ENCODE data around the gene RAN.

Gene RAN

DNA sequence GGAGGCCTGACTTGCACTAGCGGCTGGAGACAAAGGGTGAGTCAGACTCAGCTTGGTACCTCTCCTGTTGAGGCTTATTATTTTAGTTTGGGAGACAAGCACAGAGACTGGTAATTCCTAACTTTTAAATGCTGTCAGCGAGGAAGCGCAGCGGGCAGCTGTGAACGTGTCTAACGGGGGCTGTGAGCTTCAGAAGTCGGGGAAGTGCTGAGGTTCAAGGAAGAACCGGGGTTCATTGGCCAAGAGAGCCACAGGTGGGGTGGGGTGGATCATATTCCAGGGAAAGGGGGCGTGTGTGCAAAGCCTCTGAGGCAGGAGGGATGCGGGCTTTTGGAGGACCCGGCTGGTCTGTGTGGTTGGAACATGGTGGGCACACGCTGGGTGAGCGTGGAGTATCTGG, 45.7 kb downstream of the RAN start:
- H3K4me3 ChIP-seq (replicated peaks in 1 of 2; ENCODE audit: low read depth in 2 of 2, low read length in 2 of 2) = no peak overlapping the region
- DNase-seq (ENCODE audit: low read depth in 2 of 2) = no peak
- no peak for TF ChIP-seq CTCF (IDR thresholded peaks at IDR 0.05; ENCODE audit: low read depth, low read length)

- TF ChIP-seq CTCF (IDR thresholded peaks at IDR 0.05; ENCODE audit: low read depth, low read length) = no peak
- H3K4me3 ChIP-seq (replicated peaks in 1 of 2; ENCODE audit: low read depth in 2 of 2, low read length in 2 of 2) = no peak overlapping the region
- peak in 1 of 2 donors; percentile 9 for DNase-seq (ENCODE audit: low read depth in 2 of 2)
Measured at GRCh38 chr12:130919086-130919485, 47.2 kb downstream of the RAN start.

DNA sequence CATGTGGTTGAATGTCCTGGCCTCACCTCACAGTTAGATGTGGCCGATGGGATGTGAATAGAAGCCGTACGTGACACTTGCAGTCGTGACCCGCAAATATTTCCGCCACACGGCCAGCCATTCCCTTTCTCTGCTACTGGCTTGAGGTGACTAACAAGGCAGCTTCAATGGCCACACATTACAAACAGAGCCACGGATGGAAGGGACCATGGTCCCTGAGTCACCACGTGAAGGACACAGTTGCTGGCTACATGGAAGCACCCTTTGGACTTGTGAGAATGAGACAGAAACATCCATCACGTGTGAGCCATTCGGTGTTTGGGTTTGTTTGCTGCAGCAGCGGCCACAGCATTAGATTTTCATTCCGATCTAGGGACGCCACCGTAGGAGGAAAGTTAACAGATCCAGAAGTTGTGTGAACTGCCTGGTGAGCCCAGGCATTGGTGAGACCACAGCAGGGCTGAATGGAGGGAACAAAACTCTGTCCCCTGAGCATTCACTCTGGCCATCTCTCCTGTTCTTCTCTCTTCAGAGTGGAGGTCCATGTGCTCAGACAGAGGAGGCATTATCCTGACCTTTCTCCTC, 48.3 kb downstream of the RAN start:
- H3K4me3 ChIP-seq (replicated peaks in 1 of 2; ENCODE audit: low read depth in 2 of 2, low read length in 2 of 2) = no peak overlapping the region
- no peak for DNase-seq (ENCODE audit: low read depth in 2 of 2)
- no peak for TF ChIP-seq CTCF (IDR thresholded peaks at IDR 0.05; ENCODE audit: low read depth, low read length)

DNA sequence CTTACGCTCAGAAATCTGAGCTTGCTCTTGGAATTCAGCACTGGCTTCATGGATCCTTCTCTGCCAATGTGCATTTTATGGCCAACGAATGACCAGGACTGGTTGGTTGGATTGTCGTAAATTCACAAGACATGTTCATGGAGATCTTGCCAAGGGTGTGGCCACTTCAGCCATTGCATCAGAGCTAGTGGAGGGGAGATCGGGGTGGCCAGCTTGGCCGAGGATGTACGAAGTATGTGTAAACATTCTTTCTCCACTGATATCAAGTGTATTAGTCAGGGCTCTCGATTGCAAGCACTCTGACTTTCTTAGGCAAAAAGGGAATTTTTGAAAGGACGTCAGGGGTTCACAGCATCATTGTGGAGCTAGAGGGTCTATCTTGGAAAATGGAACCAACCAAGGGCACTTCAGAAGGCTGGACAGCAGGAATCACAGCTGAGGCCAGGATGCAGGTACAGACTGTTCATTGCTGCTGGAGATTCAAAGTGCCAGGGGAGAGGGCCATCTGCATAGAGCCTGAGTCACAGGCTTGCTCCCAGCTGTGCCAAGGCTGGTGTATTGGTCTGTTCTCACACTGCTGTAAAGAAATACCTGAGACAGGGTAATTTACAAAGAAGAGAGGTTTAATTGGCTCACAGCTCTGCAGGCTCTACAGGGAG, 49.0 kb downstream of the RAN start:
- H3K4me3 ChIP-seq (replicated peaks in 1 of 2; ENCODE audit: low read depth in 2 of 2, low read length in 2 of 2) = no peak overlapping the region
- TF ChIP-seq CTCF (IDR thresholded peaks at IDR 0.05; ENCODE audit: low read depth, low read length) = no peak
- DNase-seq (ENCODE audit: low read depth in 2 of 2) = peak; percentile 81 to 85

DNA sequence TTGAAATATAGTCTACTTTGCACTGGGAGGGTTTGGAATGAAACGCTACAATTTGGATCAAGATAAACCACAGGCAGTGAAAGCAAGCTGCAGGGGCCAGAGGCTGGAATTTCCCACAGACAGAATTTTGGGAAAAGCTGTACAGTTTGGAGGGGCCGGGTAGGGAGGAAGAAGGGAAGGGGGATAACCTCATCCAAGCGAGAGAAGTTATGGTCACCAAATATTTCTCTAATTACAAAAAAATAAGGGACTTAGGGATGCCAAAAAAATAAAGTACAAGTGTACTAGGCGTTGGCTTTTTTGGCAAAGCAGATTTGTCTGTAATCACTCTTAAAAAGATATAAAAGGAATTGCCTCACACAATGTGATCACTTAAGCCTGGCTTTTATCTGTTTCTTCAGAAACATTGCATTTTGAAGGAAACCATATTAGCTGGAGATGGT, 50.7 kb downstream of the RAN start:
- no peak overlapping the region for H3K4me3 ChIP-seq (replicated peaks in 1 of 2; ENCODE audit: low read depth in 2 of 2, low read length in 2 of 2)
- no peak for TF ChIP-seq CTCF (IDR thresholded peaks at IDR 0.05; ENCODE audit: low read depth, low read length)
- DNase-seq (ENCODE audit: low read depth in 2 of 2) = peak in 1 of 2 donors; percentile 18

DNA sequence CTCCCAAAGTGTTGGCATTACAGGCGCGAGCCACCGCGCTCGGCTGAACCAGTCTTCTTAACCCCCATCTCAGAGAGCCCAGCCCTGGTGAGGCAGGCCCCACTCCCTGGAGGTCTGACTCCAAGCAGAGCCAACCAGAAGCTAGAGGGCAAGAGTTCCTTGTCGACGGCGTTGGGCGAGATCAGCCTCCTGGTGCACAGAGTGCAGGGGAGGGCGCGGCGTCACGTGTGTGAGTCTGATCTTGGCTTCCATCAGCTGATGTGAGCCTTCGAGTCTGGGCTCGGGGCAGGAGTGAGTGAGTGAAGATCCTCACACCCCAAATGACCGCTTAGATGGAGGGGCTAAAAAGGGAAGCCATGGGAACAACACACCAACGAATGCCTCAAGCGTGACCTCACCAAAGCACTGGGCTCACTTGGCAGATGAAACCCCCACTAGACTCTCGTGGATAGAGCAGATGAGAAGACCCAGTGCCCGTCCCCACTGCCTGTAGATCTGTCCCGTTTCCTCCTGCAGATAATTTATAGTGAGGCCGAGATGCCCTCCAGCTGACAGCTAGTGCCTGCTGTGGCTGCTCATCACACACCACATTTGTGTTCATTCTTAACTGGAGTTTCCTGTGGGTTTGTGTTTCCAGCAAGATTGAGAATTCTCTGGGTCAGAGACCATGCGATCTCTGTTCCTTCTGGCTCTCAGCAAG, 53.2 kb downstream of the RAN start:
- no peak for DNase-seq (ENCODE audit: low read depth in 2 of 2)
- no peak for TF ChIP-seq CTCF (IDR thresholded peaks at IDR 0.05; ENCODE audit: low read depth, low read length)
- H3K4me3 ChIP-seq (replicated peaks in 1 of 2; ENCODE audit: low read depth in 2 of 2, low read length in 2 of 2) = no peak overlapping the region

Measured in cardiac fibroblast (primary cell).